PC-9 (cell line): Measurements from ENCODE around the gene TMEM43. TPM values are rescaled to one million over a fixed set of nuclear protein-coding genes. Genes with fewer than 3 reads are reported as not detected.

Experiments used
- BruUV-seq: library from RNA; stranded (reverse); fragments of 400-500 nt; replicated peaks from 2 replicates; lab custom pipeline; 2021; lab: Mats Ljungman, UMichigan
- CTCF ChIA-PET: fragments of 300-600 bp; sonication (Branson Sonifier 250); formaldehyde crosslinking; loops from one replicate; lab custom pipeline; 2022; ENCODE audit warnings: antibody characterized with exemption; lab: Charles Lee
- POLR2A ChIA-PET: fragments of 300-600 bp; sonication (Branson Sonifier 250); formaldehyde crosslinking; loops from one replicate; lab custom pipeline; 2022; ENCODE audit warnings: antibody characterized with exemption; ENCODE audit not compliant: unreplicated experiment; lab: Charles Lee
- DNase-seq, 2 experiments: peaks; one replicate each; pipeline versions ENCODE4 v3.0.0 to v3.0.0-alpha.2; 2015 to 2022; ENCODE audit warnings: mixed read lengths in 1 of 2
- H2AFZ ChIP-seq: fragments of 200-600 bp; sonication (generic); 2 replicates; pipeline ENCODE4 v1.8.1; 2017; ENCODE audit warnings: antibody characterized with exemption
- H3F3A ChIP-seq: fragments of 200-600 bp; sonication (generic); 2 replicates; pipeline ENCODE4 v1.8.1; 2017; ENCODE audit warnings: antibody characterized with exemption, mild to moderate bottlenecking, low read depth; ENCODE audit not compliant: insufficient read depth
- H3K27ac ChIP-seq: fragments of 200-600 bp; sonication (generic); 2 replicates; pipeline ENCODE4 v1.6.1; 2016; ENCODE audit warnings: mixed run types
- H3K27me3 ChIP-seq: fragments of 200-600 bp; sonication (generic); 2 replicates; pipeline ENCODE4 v1.6.1; 2016; ENCODE audit warnings: low read depth, mixed run types; ENCODE audit not compliant: insufficient read depth
- H3K36me3 ChIP-seq: fragments of 200-600 bp; sonication (generic); 2 replicates; pipeline ENCODE4 v1.6.1; 2016; ENCODE audit warnings: low read depth, mixed run types
- H3K4me1 ChIP-seq: fragments of 200-600 bp; sonication (generic); replicated peaks from 2 replicates; pipeline ENCODE4 v1.6.1; 2016; ENCODE audit warnings: mixed run types; ENCODE audit not compliant: insufficient read depth
- H3K4me2 ChIP-seq: fragments of 200-600 bp; sonication (generic); 2 replicates; pipeline ENCODE4 v1.6.1; 2017; ENCODE audit warnings: mixed run types
- H3K4me3 ChIP-seq: fragments of 200-600 bp; sonication (generic); 2 replicates; pipeline ENCODE4 v1.6.1; 2016; ENCODE audit warnings: mixed run types
- H3K79me2 ChIP-seq: fragments of 200-600 bp; sonication (generic); 2 replicates; pipeline ENCODE4 v1.6.1; 2017; ENCODE audit warnings: low read depth, mixed run types
- H3K9me2 ChIP-seq: fragments of 200-600 bp; sonication (generic); 2 replicates; pipeline ENCODE4 v1.8.1; 2017; ENCODE audit warnings: mild to moderate bottlenecking; ENCODE audit not compliant: insufficient read depth
- H3K9me3 ChIP-seq: fragments of 200-600 bp; sonication (generic); 2 replicates; pipeline ENCODE4 v1.8.1; 2016; ENCODE audit warnings: low read depth; ENCODE audit not compliant: insufficient read depth
- H4K20me1 ChIP-seq: fragments of 200-600 bp; sonication (generic); 2 replicates; pipeline ENCODE4 v1.8.1; 2017; ENCODE audit not compliant: insufficient read depth
- CTCF ChIP-seq: fragments of 200-600 bp; sonication (generic); conservative IDR thresholded peaks from 2 replicates; pipeline ENCODE4 v1.6.1; 2017; ENCODE audit warnings: mixed run types, antibody characterized with exemption, mild to moderate bottlenecking, moderate library complexity
- EZH2 ChIP-seq: fragments of 200-600 bp; sonication (generic); IDR thresholded peaks from 2 replicates; pipeline ENCODE4 v1.8.0; 2017; ENCODE audit warnings: antibody characterized with exemption, low read depth
- intact Hi-C: fragments of 100-400 bp; cut with micrococcal nuclease; formaldehyde crosslinking; loops from one replicate; pipeline ENCODE4 v1.10.0; 2022; ENCODE audit not compliant: unreplicated experiment
- total RNA-seq: library from RNA; stranded (reverse); gene quantifications from 2 replicates; pipeline ENCODE4 v1.2.3, GENCODE V29; 2021

Gene TMEM43
- total RNA-seq, 1 experiment from 2014 or later, result 64.7 TPM

- POLR2A ChIA-PET, result no interaction called here
Observed at GRCh38 chr3:14135581-14135980, 10.7 kb downstream of the TMEM43 start.

GRCh38 chr3:14137004-14137403 is 12.2 kb downstream of the TMEM43 start:
- CTCF ChIA-PET, result no interaction called here
- no peaks in the 10 kb centered on the region for H3K27me3 ChIP-seq
- peaks cover 18% of the 10 kb centered on the region; the same call in 1 of the 2 replicates for H3F3A ChIP-seq
- no peaks in the 10 kb centered on the region for H3K9me3 ChIP-seq
- no peak overlapping the region for H3K27ac ChIP-seq
- H3K4me1 ChIP-seq, result peaks cover 14% of the 10 kb centered on the region
- POLR2A ChIA-PET, result interaction anchor here (0.6 to 1.0 kb wide), 3 partner anchors 11 to 1660 kb away, joined by 3 to 14 read pairs (median 5); partner anchors contain the start of genes CHCHD4 and TMEM43
- no peak overlapping the region for H2AFZ ChIP-seq
- H4K20me1 ChIP-seq, result no peaks in the 10 kb centered on the region
- intact Hi-C loops, result loop anchor here (2.0 kb wide), 1 partner anchor 42 kb away; the partner anchor contains the start of genes LSM3 and XPC
- no peak overlapping the region for H3K4me3 ChIP-seq
- H3K9me2 ChIP-seq, result no peaks in the 10 kb centered on the region
- peaks cover 15% of the 10 kb centered on the region for H3K36me3 ChIP-seq
- H3K79me2 ChIP-seq, result no peaks in the 10 kb centered on the region
- TF ChIP-seq EZH2 (no peak), CTCF (no peak)
- no TSS peak for BruUV-seq
- no peak overlapping the region for H3K4me2 ChIP-seq
- peak; percentile 51 to 83 for DNase-seq

More at GRCh38 chr3:14135581-14135980, 10.7 kb downstream of the TMEM43 start:
- Histone ChIP-seq H4K20me1 (peaks cover 5% of the 10 kb centered on the region; the same call in 1 of the 2 replicates), H2AFZ (no peak overlapping the region), H3K9me3 (no peaks in the 10 kb centered on the region), H3F3A (0 out of 2 replicates have a peak, but pooled peaks cover 16% of the 10 kb centered on the region), H3K4me1 (peaks cover 12% of the 10 kb centered on the region), H3K4me2 (no peak overlapping the region), H3K9me2 (no peaks in the 10 kb centered on the region), H3K4me3 (no peak overlapping the region), H3K79me2 (no peaks in the 10 kb centered on the region), H3K36me3 (peaks cover 22% of the 10 kb centered on the region), H3K27me3 (no peaks in the 10 kb centered on the region), H3K27ac (no peak overlapping the region)
- CTCF ChIA-PET, result no interaction called here
- DNase-seq, result no peak
- no TSS peak for BruUV-seq
- TF ChIP-seq CTCF, result no peak
- TF ChIP-seq EZH2, result no peak
- intact Hi-C loops, result no loop called here

GRCh38 chr3:14137445-14137844 is 12.6 kb downstream of the TMEM43 start:
- intact Hi-C loops, result loop anchor here (2.0 kb wide), 1 partner anchor 41 kb away; the partner anchor contains the start of genes LSM3 and XPC
- peaks cover 18% of the 10 kb centered on the region for H3K4me1 ChIP-seq
- no peaks in the 10 kb centered on the region for H3K9me2 ChIP-seq
- H3F3A ChIP-seq, result peaks cover 22% of the 10 kb centered on the region; the same call in 1 of the 2 replicates
- no peak for DNase-seq
- no peak overlapping the region for H3K4me2 ChIP-seq
- H4K20me1 ChIP-seq, result no peaks in the 10 kb centered on the region
- TF ChIP-seq CTCF, result no peak
- no peak for TF ChIP-seq EZH2
- ChIA-PET POLR2A (interaction anchor here (1.0 kb wide), 1 partner anchor 13 kb away, joined by 5 read pairs; the partner anchor contains the start of genes CHCHD4 and TMEM43), CTCF (no interaction called here)
- H3K79me2 ChIP-seq, result no peaks in the 10 kb centered on the region
- no peak overlapping the region for H3K27ac ChIP-seq
- BruUV-seq, result no TSS peak
- H3K9me3 ChIP-seq, result no peaks in the 10 kb centered on the region
- H3K27me3 ChIP-seq, result no peaks in the 10 kb centered on the region
- H3K36me3 ChIP-seq, result peaks cover 19% of the 10 kb centered on the region
- H3K4me3 ChIP-seq, result no peak overlapping the region
- H2AFZ ChIP-seq, result no peak overlapping the region
